ENCODE results near the gene CNTNAP1.

The CNTNAP1 gene

DNA sequence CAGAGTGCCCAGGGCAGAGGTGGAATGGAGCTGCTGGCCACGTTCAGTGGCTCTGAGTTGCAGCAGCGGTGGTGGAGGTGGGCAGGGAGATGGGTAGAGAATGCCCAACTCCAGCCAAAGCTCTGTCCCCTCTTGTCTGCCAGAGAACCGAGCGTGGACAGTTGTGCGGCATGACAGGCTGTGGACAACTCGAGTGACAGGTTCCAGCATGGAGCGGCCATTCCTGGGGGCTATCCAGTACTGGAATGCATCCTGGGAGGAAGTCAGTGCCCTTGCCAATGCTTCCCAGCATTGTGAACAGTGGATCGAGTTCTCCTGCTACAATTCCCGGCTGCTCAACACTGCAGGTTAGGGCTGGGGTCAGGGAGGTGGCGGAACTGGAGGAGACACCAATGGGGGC is 8.3 kb downstream of the CNTNAP1 start:
- Histone ChIP-seq H3K9ac (ENCODE audit: low read depth, low read length) (no peak overlapping the region), H3K4me1 (ENCODE audit: control insufficient read depth, insufficient read depth, low read length) (no peaks in the 10 kb centered on the region), H3K36me3 (ENCODE audit: control insufficient read depth, insufficient read depth, low read length) (peaks cover 10% of the 10 kb centered on the region), H3K4me3 (ENCODE audit: low read depth, low read length) (no peak overlapping the region), H3K27ac (ENCODE audit: low read depth, low read length) (no peak overlapping the region), H3K9me3 (ENCODE audit: control insufficient read depth, insufficient read depth, low read length) (no peaks in the 10 kb centered on the region), H3K27me3 (ENCODE audit: control insufficient read depth, insufficient read depth, low read length) (no peaks in the 10 kb centered on the region)

DNA sequence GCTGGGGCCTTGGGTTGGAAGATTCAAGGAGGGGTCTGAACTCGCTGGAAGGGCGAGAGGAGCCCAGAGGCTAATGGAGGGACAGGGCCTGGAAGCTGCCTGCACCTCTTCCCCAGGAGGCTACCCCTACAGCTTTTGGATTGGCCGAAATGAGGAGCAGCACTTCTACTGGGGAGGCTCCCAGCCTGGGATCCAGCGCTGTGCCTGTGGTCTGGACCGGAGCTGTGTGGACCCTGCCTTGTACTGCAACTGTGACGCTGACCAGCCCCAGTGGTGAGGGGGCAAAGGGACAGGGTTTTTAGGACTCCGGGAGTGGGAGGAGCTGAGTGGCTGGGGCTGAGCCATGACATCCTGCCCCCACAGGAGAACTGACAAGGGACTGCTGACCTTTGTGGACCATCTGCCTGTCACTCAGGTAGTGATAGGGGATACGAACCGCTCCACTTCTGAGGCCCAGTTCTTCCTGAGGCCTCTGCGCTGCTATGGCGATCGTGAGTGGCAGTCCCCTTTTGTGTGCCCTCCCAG is 8.8 kb downstream of the CNTNAP1 start:
- H3K4me3 ChIP-seq (ENCODE audit: low read depth, low read length), result no peak overlapping the region
- peaks cover 6% of the 10 kb centered on the region for H3K36me3 ChIP-seq (ENCODE audit: control insufficient read depth, insufficient read depth, low read length)
- H3K27me3 ChIP-seq (ENCODE audit: control insufficient read depth, insufficient read depth, low read length), result no peaks in the 10 kb centered on the region
- H3K9ac ChIP-seq (ENCODE audit: low read depth, low read length), result no peak overlapping the region
- no peak overlapping the region for H3K27ac ChIP-seq (ENCODE audit: low read depth, low read length)
- no peaks in the 10 kb centered on the region for H3K9me3 ChIP-seq (ENCODE audit: control insufficient read depth, insufficient read depth, low read length)
- no peaks in the 10 kb centered on the region for H3K4me1 ChIP-seq (ENCODE audit: control insufficient read depth, insufficient read depth, low read length)

DNA sequence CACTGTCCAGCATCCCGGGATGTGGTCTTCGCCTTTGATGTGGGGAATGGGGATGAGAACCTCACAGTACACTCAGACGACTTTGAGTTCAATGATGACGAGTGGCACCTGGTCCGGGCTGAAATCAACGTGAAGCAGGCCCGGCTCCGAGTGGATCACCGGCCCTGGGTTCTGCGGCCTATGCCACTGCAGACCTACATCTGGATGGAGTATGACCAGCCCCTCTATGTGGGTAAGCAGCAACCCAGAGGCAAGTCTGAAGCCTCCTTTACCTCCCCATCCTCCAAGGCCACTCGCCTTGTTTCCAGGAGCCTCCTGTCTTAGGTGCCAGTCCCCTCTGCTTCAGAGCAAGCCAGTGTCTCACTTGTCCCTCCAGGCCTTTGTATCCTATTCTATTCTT is 10.2 kb downstream of the CNTNAP1 start:
- peaks cover 13% of the 10 kb centered on the region for H3K36me3 ChIP-seq (ENCODE audit: control insufficient read depth, insufficient read depth, low read length)
- H3K4me1 ChIP-seq (ENCODE audit: control insufficient read depth, insufficient read depth, low read length), result no peaks in the 10 kb centered on the region
- H3K27me3 ChIP-seq (ENCODE audit: control insufficient read depth, insufficient read depth, low read length), result no peaks in the 10 kb centered on the region
- no peak overlapping the region for H3K4me3 ChIP-seq (ENCODE audit: low read depth, low read length)
- no peak overlapping the region for H3K9ac ChIP-seq (ENCODE audit: low read depth, low read length)
- H3K27ac ChIP-seq (ENCODE audit: low read depth, low read length), result no peak overlapping the region
- H3K9me3 ChIP-seq (ENCODE audit: control insufficient read depth, insufficient read depth, low read length), result no peaks in the 10 kb centered on the region

DNA sequence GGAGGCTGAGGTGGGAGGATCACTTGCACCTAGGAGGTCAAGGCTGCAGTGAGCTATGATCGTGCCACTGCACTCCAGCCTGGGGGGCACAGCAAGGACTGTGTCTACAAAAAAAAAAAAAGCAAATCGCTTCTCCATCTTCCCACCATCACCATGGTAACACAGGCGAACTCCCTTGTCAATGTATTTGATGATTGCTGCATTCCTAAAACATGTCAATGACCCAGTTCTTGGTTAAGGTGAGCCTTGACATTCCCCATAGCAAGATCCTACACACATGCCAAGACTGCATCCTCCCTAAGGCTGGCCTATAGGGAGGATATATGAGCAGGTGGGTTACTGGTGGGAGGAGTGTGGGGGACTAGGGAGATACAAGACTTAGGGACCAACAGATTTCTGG is 12.2 kb downstream of the CNTNAP1 start:
- Histone ChIP-seq H3K9ac (ENCODE audit: low read depth, low read length) (no peak overlapping the region), H3K4me3 (ENCODE audit: low read depth, low read length) (no peak overlapping the region), H3K36me3 (ENCODE audit: control insufficient read depth, insufficient read depth, low read length) (peaks cover 15% of the 10 kb centered on the region; the same call in 1 of the 2 replicates), H3K27me3 (ENCODE audit: control insufficient read depth, insufficient read depth, low read length) (no peaks in the 10 kb centered on the region), H3K4me1 (ENCODE audit: control insufficient read depth, insufficient read depth, low read length) (no peaks in the 10 kb centered on the region), H3K27ac (ENCODE audit: low read depth, low read length) (no peak overlapping the region), H3K9me3 (ENCODE audit: control insufficient read depth, insufficient read depth, low read length) (no peaks in the 10 kb centered on the region)

DNA sequence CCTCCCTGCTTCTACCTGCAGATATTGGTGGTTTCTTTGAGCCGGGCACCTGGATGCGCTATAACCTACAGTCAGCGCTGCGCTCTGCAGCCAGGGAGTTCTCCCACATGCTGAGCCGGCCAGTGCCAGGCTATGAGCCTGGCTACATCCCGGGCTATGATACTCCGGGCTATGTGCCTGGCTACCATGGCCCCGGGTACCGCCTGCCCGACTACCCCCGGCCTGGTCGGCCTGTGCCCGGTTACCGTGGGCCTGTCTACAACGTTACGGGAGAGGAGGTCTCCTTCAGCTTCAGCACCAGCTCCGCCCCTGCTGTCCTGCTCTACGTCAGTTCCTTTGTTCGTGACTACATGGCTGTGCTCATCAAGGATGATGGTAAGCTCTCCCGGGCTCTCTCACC is 13.2 kb downstream of the CNTNAP1 start:
- no peak overlapping the region for H3K9ac ChIP-seq (ENCODE audit: low read depth, low read length)
- H3K9me3 ChIP-seq (ENCODE audit: control insufficient read depth, insufficient read depth, low read length), result no peaks in the 10 kb centered on the region
- no peaks in the 10 kb centered on the region for H3K4me1 ChIP-seq (ENCODE audit: control insufficient read depth, insufficient read depth, low read length)
- peaks cover 17% of the 10 kb centered on the region for H3K36me3 ChIP-seq (ENCODE audit: control insufficient read depth, insufficient read depth, low read length)
- no peaks in the 10 kb centered on the region for H3K27me3 ChIP-seq (ENCODE audit: control insufficient read depth, insufficient read depth, low read length)
- H3K27ac ChIP-seq (ENCODE audit: low read depth, low read length), result no peak overlapping the region
- no peak overlapping the region for H3K4me3 ChIP-seq (ENCODE audit: low read depth, low read length)

DNA sequence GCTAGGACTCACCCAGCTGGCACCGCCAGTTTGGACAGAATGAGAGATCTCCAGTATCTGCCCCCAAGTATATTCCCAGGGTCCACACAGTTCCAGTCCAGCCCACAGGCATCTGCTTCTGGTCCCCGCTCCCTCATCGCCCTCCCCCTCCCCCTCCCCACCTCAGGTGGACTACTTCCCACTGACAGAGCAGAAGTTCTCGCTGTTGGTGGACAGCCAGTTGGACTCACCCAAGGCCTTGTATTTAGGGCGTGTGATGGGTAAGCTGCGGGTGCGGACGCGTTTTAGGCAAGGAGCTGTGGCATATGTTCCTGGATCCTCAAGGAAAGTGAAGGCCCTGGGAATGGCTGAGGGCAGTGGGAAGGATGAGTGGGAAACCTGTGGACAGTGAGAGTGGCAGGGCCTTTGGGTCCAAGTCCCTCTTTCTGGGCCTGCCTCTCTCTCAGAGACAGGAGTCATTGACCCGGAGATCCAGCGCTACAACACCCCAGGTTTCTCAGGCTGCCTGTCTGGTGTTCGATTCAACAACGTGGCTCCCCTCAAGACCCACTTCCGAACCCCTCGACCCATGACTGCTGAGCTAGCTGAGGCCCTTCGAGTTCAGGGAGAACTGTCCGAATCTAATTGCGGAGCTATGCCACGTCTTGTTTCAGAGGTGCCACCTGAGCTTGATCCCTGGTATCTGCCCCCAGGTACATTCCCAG is 14.9 kb downstream of the CNTNAP1 start:
- Histone ChIP-seq H3K4me3 (ENCODE audit: low read depth, low read length) (no peak overlapping the region), H3K9me3 (ENCODE audit: control insufficient read depth, insufficient read depth, low read length) (no peaks in the 10 kb centered on the region), H3K36me3 (ENCODE audit: control insufficient read depth, insufficient read depth, low read length) (peaks cover 28% of the 10 kb centered on the region), H3K27ac (ENCODE audit: low read depth, low read length) (no peak overlapping the region), H3K4me1 (ENCODE audit: control insufficient read depth, insufficient read depth, low read length) (no peaks in the 10 kb centered on the region), H3K9ac (ENCODE audit: low read depth, low read length) (no peak overlapping the region), H3K27me3 (ENCODE audit: control insufficient read depth, insufficient read depth, low read length) (no peaks in the 10 kb centered on the region)

DNA sequence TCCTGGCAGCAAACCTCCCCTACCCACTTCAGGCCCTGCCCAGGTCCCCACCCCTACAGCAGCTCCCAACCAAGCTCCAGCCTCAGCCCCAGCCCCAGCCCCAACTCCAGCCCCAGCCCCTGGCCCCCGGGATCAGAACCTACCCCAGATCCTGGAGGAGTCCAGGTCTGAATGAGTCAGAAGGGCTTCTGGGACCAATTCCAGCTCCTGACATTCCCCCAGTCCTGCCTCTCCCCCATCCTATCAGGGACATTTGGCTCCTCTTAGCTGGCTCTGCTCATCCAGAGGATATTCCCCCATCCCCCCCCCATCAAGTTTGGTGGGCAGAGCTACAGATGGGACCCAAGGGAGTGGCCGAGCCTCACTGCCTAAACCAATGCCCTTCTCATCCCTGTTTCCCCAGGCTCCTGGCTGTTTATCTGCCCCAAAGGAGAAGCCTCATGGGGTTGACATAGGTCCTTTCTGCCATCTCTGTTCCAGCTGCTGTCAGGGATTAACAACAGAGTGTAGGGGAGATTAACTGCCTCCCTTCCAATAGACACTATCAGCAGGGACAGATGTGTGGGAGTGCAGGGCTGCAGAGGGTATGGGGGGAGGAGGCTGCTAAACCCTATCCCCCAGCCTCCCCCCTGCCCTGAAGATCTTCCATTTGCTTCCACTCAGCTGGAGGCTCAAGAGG is 16.5 kb downstream of the CNTNAP1 start:
- Histone ChIP-seq H3K9me3 (ENCODE audit: control insufficient read depth, insufficient read depth, low read length) (no peaks in the 10 kb centered on the region), H3K27ac (ENCODE audit: low read depth, low read length) (no peak overlapping the region), H3K4me3 (ENCODE audit: low read depth, low read length) (no peak overlapping the region), H3K36me3 (ENCODE audit: control insufficient read depth, insufficient read depth, low read length) (peaks cover 37% of the 10 kb centered on the region), H3K4me1 (ENCODE audit: control insufficient read depth, insufficient read depth, low read length) (no peaks in the 10 kb centered on the region), H3K9ac (ENCODE audit: low read depth, low read length) (no peak overlapping the region), H3K27me3 (ENCODE audit: control insufficient read depth, insufficient read depth, low read length) (no peaks in the 10 kb centered on the region)

DNA sequence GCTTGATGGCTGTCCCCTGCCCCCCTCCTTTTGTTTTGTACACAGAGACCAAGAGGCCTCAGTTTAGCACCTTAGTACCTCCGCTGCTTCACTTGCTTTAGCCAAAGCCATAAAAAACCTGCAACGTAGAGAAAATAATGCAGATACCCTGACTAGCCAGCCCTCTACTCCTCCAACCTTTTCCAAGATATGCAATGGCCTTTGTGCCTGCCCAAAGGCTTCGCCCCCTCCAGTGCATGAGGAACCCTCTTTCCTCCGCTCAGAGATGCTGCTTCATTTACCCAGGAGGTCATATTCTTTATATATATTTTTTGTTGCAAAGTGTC is 17.0 kb downstream of the CNTNAP1 start:
- Histone ChIP-seq H3K36me3 (ENCODE audit: control insufficient read depth, insufficient read depth, low read length) (peaks cover 41% of the 10 kb centered on the region), H3K27me3 (ENCODE audit: control insufficient read depth, insufficient read depth, low read length) (no peaks in the 10 kb centered on the region), H3K27ac (ENCODE audit: low read depth, low read length) (peak overlapping the region; percentile 25), H3K9me3 (ENCODE audit: control insufficient read depth, insufficient read depth, low read length) (no peaks in the 10 kb centered on the region), H3K9ac (ENCODE audit: low read depth, low read length) (no peak overlapping the region), H3K4me1 (ENCODE audit: control insufficient read depth, insufficient read depth, low read length) (no peaks in the 10 kb centered on the region), H3K4me3 (ENCODE audit: low read depth, low read length) (no peak overlapping the region)

DNA sequence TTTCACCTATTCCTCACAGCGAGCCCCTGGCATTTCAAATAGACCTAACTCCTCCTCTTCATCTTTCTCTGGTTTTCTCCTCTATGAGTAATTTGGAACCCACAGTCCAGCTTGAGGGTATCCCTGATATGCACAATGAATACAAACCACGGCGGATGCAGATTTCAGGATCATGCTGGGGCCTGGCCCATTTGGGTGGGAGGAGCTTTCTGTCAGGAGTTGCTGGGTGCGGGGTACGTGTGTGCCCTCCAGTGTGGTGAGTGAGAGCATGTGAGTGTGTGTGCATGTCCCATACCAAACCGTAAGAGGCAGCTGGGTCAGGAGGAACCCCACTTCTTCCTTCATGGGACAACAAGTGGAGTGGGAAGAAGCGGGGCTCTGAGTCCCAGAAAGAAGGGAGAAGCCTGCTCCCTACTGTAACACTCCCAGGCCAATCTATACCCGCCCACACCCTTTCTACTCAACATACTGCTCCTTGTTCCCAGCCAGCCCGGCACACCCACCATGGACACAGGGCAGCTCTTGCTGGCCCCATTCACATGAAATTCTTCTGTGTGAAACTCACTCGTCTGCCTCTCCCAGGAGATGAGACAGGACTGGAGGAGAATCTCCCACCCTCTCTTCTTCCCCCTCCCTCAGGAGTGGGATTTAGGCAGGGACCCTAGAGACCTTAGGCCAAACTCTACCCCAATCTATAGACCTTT is 18.4 kb downstream of the CNTNAP1 start:
- Histone ChIP-seq H3K36me3 (ENCODE audit: control insufficient read depth, insufficient read depth, low read length) (peaks cover 54% of the 10 kb centered on the region), H3K27me3 (ENCODE audit: control insufficient read depth, insufficient read depth, low read length) (no peaks in the 10 kb centered on the region), H3K4me1 (ENCODE audit: control insufficient read depth, insufficient read depth, low read length) (no peaks in the 10 kb centered on the region), H3K4me3 (ENCODE audit: low read depth, low read length) (no peak overlapping the region), H3K9ac (ENCODE audit: low read depth, low read length) (no peak overlapping the region), H3K27ac (ENCODE audit: low read depth, low read length) (no peak overlapping the region), H3K9me3 (ENCODE audit: control insufficient read depth, insufficient read depth, low read length) (no peaks in the 10 kb centered on the region)

DNA sequence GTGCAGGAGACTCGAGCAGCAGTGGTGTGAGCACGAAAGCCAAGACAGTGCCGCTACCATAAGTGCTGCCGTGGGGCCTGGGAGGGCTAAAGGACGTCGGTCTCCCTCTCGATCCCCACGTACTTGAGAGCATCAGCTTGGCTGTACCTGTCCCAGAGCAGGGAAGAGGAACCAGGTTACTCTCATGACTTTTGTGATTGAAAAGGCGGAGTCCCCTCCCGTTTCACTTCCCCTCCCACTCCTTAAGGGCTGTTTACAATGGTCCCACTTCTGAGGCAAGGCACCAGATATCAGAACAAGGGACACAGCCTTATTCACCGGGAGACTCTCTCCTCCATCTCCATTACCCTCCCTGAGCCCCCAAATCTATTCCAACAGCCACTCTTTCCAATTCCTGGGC is 20.1 kb downstream of the CNTNAP1 start:
- H3K27me3 ChIP-seq (ENCODE audit: control insufficient read depth, insufficient read depth, low read length), result no peaks in the 10 kb centered on the region
- H3K27ac ChIP-seq (ENCODE audit: low read depth, low read length), result no peak overlapping the region
- H3K9me3 ChIP-seq (ENCODE audit: control insufficient read depth, insufficient read depth, low read length), result no peaks in the 10 kb centered on the region
- H3K4me3 ChIP-seq (ENCODE audit: low read depth, low read length), result no peak overlapping the region
- no peak overlapping the region for H3K9ac ChIP-seq (ENCODE audit: low read depth, low read length)
- H3K36me3 ChIP-seq (ENCODE audit: control insufficient read depth, insufficient read depth, low read length), result peaks cover 63% of the 10 kb centered on the region
- H3K4me1 ChIP-seq (ENCODE audit: control insufficient read depth, insufficient read depth, low read length), result no peaks in the 10 kb centered on the region

DNA sequence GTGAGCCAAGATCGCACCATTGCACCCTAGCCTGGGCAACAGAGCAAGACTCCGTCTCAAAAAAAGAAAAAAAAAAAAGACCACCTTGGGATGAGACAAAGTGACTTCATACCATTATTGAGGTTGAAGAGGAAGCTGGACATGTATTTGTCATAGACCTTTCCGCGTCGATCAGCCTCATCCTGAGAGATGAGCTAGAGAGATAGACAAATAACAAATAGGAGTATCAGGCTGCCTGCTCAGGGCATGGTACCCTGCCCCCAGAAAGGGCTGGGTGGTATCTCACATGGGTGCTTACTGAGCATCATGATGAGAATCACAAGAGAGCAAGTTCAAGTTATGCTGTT is 22.1 kb downstream of the CNTNAP1 start:
- no peaks in the 10 kb centered on the region for H3K9me3 ChIP-seq (ENCODE audit: control insufficient read depth, insufficient read depth, low read length)
- no peak overlapping the region for H3K4me3 ChIP-seq (ENCODE audit: low read depth, low read length)
- no peak overlapping the region for H3K9ac ChIP-seq (ENCODE audit: low read depth, low read length)
- peaks cover 80% of the 10 kb centered on the region for H3K36me3 ChIP-seq (ENCODE audit: control insufficient read depth, insufficient read depth, low read length)
- H3K27me3 ChIP-seq (ENCODE audit: control insufficient read depth, insufficient read depth, low read length), result no peaks in the 10 kb centered on the region
- no peaks in the 10 kb centered on the region for H3K4me1 ChIP-seq (ENCODE audit: control insufficient read depth, insufficient read depth, low read length)
- H3K27ac ChIP-seq (ENCODE audit: low read depth, low read length), result no peak overlapping the region

All from HUES48 (cell line).